Measurements from ENCODE around the gene IL1RL1.

The IL1RL1 gene

GRCh38 chr2:102334486-102334885 lies 23.1 kb downstream of the IL1RL1 start:
- DNase-seq (ENCODE audit: low read depth in 2 of 2, low spot score in 1 of 2): no peak

- DNase-seq (ENCODE audit: low read depth in 2 of 2, low spot score in 1 of 2): no peak
These were observed 24.6 kb downstream of the IL1RL1 start for GRCh38 chr2:102335871-102336366.

- no peak for DNase-seq (ENCODE audit: low read depth in 2 of 2, low spot score in 1 of 2)
These were observed 25.2 kb downstream of the IL1RL1 start for GRCh38 chr2:102336502-102336945.

- DNase-seq (ENCODE audit: low read depth in 2 of 2, low spot score in 1 of 2): no peak
These were observed 25.6 kb downstream of the IL1RL1 start for GRCh38 chr2:102337012-102337411.

- no peak for DNase-seq (ENCODE audit: low read depth in 2 of 2, low spot score in 1 of 2)
These were observed 26.4 kb downstream of the IL1RL1 start for GRCh38 chr2:102337481-102338386.

- no peak for DNase-seq (ENCODE audit: low read depth in 2 of 2, low spot score in 1 of 2)
These were observed 29.4 kb downstream of the IL1RL1 start for GRCh38 chr2:102340778-102341177.

GRCh38 chr2:102342888-102343287 lies 31.5 kb downstream of the IL1RL1 start:
- DNase-seq (ENCODE audit: low read depth in 2 of 2, low spot score in 1 of 2): no peak

GRCh38 chr2:102344397-102344796 lies 33.0 kb downstream of the IL1RL1 start:
- no peak for DNase-seq (ENCODE audit: low read depth in 2 of 2, low spot score in 1 of 2)

GRCh38 chr2:102345329-102345920 lies 34.1 kb downstream of the IL1RL1 start:
- DNase-seq (ENCODE audit: low read depth in 2 of 2, low spot score in 1 of 2): no peak

- DNase-seq (ENCODE audit: low read depth in 2 of 2, low spot score in 1 of 2): no peak
These were observed 35.2 kb downstream of the IL1RL1 start for GRCh38 chr2:102346381-102347130.

GRCh38 chr2:102350137-102350793 lies 38.9 kb downstream of the IL1RL1 start:
- no peak for DNase-seq (ENCODE audit: low read depth in 2 of 2, low spot score in 1 of 2)

GRCh38 chr2:102355526-102356380 lies 44.4 kb downstream of the IL1RL1 start, which contains the start of gene IL18R1:
IL18R1 (plus strand) TSS chr2:102355796; CDS start chr2:102362661, 6,865 bp downstream.
- peak; percentile 32 to 64 for DNase-seq (ENCODE audit: low read depth in 2 of 2, low spot score in 1 of 2)

- no peak for DNase-seq (ENCODE audit: low read depth in 2 of 2, low spot score in 1 of 2)
These were observed 45.0 kb downstream of the IL1RL1 start for GRCh38 chr2:102356381-102356712.

GRCh38 chr2:102356741-102357140 lies 45.4 kb downstream of the IL1RL1 start:
- DNase-seq (ENCODE audit: low read depth in 2 of 2, low spot score in 1 of 2): no peak

- no peak for DNase-seq (ENCODE audit: low read depth in 2 of 2, low spot score in 1 of 2)
These were observed 46.6 kb downstream of the IL1RL1 start for GRCh38 chr2:102357937-102358336.

- DNase-seq (ENCODE audit: low read depth in 2 of 2, low spot score in 1 of 2): no peak
These were observed 47.1 kb downstream of the IL1RL1 start for GRCh38 chr2:102358496-102358895.

GRCh38 chr2:102359527-102359926 lies 48.2 kb downstream of the IL1RL1 start:
- no peak for DNase-seq (ENCODE audit: low read depth in 2 of 2, low spot score in 1 of 2)

- DNase-seq (ENCODE audit: low read depth in 2 of 2, low spot score in 1 of 2): no peak
These were observed 50.4 kb downstream of the IL1RL1 start for GRCh38 chr2:102361632-102362241.

- no peak for DNase-seq (ENCODE audit: low read depth in 2 of 2, low spot score in 1 of 2)
These were observed 54.4 kb downstream of the IL1RL1 start for GRCh38 chr2:102365763-102366162.
